ENCODE measurements around the gene MGLL.
A peak's percentile ranks its signal among the peaks of the same experiment; 100 is the strongest.

Gene MGLL

DNA sequence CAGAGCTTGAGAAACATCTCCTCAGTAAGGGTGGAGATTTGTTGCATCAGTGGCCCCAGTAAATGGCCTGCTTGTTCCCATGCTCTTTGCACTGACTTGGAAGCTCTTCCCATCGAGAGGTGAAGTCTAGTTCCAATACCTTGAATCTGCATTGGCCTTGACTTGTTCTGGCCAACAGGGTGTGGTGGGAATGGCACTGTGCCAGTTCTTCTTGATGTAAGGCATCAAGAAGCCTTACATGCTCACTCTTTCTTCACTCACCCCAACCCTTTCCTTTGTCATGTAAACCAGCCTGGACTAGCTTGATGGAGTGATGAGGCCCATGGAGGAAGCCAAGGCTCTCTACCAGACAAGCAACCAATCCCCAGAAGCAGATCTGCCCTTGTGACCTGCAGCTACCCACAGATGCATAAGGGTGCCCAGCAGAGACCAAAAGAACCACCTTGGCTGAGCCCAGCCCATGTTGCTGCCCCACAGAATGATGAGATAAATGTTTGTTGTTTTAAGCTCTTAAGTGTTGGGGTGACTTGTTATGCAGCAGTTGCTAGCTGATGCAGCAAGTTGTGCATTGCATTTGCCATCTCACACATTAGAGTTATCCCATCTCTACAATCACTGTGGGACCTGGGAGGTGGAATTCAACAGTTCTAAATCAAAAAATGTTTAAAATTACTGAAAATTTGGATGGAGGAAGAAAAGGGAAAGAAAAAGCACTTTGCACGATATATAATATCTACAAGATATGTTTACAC, 11.1 kb upstream of the MGLL start:
- no peak for DNase-seq

DNA sequence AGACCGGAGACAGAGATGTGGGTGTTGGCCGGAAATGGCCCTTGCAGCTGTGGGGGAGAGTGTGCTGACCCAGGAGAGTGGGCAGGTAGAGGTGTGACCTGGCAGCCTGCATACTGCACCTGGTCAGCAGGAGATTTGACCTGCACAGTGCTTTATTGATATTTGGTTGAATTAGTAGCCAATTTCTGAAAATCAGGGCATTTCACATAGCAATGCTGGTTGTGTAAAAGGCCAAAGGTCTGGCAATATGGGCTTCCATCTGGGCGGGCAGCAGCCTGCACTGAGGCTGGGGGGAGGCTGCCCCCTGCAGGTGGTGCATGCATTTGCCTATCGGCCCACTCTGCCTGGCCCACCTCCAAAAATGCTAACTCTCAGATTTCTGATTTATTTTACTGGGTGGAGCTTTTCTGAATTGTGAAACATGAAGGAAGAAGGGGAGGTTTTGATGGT, 9.4 kb upstream of the MGLL start:
- DNase-seq, result peak; percentile 3

DNA sequence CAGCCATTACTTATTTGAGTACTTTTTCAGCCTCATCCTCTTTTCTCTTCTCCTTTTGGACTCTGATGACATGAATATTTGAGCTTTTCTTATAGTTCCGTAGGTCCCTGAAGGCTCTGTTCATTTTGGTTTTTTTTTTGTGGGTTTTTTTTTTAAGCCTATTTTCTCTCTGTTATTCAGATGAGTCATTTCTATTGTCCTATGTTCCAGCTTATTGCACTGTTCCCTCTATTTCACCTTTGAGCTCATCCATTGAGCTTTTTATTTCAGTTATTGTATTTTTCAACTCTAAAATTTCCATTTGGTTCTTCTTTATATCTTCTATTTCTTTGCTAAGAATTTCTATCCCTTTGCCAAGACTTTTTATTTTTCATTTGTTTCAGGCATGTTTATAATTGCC, 7.2 kb upstream of the MGLL start:
- DNase-seq, result no peak

DNA sequence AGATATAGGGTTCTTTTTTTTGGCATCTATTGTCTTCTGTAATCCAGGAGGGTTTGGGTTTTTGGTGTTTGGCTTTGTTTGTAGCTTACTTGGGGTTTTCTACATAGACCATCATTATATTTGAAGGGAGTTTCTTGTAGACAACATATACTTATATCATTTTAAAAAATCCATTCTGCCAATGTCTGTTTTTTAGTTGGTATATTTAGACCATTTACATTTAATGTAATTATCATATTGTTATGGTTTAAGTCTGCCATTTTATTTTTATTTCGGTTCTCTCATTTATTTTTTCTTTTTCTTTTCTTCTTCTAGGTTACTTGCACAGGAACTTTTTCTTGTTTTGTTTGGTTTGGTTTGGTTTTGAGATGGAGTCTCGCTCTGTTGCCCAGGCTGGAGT, 5.5 kb upstream of the MGLL start:
- no peak for DNase-seq

DNA sequence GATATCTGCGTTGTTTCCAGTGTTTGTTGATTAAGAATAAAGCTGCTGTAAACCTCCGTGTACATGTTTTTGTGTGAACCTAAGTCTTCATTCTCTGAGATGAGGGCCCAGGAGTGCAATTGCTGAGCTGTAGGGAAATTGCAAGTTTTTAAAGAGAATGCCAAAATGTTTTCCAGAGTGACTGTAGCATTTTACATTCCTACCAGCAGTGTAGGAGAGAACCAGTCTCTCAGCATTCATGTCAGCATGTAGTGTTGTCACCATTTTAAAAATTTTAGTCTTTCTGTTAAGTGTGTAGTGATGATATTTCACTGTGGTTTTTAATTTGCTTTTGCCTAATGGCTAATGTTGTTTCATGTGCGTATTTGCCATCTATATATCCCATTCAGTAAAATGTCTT, 3.4 kb upstream of the MGLL start:
- no peak for DNase-seq

DNA sequence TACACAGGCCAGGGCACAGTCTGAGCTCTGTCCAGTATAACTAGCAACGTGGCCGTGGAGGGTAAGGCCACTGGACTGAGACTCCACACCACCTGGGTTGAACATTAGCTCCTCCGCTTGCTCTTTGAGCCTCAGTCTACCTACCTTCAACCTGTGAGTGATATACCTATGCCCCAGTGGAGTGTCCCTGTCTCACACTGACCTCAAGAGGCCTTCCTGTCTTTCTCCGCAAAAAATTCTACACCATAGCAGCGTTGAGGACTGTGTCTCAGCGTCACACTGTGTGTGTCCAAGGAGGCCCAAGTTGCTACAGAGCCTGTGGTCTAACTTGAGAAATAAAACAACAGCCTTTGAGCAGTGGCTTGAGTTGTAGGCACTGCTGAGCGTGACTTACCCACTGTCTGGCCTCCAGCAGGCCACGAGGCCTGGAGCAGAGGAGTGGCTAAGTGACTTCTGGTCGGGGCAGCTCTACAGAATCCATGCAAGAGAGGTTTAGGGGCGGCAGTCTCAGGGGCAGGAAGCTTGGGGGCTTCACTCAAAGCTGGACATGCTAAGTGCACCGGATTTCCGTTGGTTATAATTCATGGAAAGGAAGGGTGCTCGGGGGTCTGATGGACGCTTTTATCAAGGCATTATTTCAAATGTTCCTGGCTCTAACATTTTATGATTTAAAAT, 2.0 kb upstream of the MGLL start:
- no peak for DNase-seq

DNA sequence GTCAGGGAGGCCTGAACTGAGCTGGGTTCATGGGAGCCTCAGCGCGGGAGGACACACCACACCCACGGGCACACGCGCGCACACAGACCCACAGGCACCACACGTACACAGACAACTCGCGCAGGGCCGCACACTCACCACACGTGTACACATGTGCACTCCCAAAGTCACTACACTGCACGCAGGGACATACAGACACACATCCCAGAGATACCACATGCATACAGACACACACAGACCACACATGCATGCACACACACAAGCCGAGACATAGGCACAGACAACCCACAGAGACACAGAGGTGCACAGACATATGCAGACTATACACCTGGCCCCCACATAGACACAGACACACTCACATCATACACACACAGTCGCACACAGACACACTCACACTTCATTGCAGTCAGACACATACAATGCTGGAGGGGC, 1.1 kb upstream of the MGLL start:
- no peak for DNase-seq

DNA sequence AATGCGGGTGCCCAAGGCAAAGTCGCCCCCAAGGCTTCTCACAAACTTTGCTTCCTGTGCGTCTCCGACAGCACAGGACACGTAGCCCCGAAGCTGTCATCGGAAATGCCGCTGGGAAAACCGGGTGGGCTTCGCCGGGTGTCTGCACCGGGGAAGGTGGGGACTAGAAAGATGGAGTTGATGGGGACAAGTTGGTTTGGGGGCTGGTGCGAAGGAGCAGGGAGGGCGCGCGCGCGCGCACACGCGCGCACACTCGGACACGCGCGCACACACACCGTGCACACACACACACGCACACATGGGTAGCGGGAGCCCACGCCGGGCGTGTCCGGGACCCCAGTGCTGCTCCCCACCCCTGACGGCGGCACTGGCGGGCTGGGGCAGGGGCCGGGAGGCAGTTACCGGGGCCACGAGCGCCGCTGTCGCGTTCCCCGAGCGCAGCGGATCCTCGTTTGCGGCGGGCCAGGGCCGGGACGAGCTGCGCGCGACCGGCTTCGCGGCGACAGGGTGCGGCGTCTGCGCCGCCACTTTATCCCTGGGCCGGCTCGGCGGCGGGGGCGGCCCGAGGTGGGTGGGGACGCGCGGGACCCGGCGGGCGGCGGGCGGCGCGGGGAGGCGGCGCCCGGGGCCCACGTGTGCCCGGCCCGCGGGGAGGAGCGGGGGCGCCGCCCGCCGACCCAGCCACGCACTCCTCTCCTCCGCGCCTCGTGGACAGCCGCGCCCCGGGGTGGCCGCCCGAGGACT, 539 bp upstream of the MGLL start:
- peak; percentile 1 for DNase-seq

DNA sequence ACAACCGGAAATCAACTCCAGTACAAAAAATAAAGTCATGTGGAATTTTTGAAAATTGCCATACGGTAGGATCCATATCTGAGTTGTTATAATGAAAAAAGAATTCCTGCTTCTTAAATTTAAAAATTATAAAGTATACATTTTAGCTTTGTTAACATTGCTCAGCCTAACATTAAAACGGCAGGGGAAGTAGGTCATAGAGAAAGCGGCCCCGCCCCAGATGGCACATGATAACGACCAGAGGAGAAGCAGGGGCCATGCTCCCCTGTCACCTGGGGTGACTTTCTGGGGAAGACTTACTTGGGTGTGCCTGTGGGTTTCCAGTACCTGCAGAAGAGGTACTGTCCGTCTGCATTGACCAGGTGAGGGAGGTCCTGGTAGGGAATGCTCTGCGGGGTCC, 921 bp downstream of the MGLL start:
- DNase-seq, result no peak

DNA sequence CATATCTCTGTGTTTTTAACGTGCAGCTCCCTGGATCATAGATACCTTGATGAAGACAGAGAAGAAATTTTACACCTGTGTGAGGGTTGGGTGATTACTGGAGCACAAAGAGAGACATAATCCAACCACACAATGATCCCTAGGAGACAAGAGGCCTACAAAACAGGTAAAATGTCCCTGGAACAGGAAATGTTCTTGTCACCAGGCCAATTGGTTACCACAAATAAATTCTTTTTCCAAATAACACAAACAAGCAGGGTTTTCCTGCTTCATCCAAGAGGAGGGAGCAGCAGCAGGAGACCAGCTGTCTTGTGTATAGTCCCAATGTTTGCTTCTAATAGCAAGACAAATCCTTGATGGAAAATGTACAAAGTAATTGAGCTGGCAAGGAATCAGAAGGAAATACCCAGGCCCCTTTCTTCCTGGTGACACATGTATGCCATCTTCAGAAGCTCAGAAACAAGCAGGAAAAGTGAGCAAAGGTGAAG, 1.4 kb downstream of the MGLL start:
- DNase-seq, result no peak

DNA sequence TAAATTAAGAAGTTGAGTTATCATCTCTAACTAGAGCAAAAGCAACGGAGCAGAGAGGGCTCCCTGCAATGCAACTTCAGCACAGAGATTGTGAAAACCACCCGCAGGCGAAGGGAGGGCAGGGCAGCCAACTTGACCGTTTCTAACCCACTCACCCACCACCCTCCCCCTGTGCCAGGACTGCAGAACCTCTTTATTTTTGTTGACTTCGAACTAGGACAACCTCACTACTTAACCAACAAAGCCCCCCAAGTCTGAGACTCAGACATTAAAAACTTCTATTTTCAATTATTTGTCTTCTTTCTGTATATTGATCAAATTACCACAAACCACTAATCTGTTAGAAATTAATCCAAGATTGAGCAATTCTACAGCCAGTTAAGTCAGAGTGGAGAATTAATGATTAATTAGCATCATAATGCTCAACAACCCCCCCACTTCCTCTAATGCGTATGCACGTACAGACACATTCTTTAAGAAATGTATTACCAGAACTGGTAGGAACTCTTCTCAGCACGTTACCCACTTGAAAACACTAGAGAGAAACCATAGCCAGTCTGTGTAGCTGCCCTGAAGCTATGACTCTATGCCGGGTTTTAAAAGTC, 2.0 kb downstream of the MGLL start:
- DNase-seq, result no peak

DNA sequence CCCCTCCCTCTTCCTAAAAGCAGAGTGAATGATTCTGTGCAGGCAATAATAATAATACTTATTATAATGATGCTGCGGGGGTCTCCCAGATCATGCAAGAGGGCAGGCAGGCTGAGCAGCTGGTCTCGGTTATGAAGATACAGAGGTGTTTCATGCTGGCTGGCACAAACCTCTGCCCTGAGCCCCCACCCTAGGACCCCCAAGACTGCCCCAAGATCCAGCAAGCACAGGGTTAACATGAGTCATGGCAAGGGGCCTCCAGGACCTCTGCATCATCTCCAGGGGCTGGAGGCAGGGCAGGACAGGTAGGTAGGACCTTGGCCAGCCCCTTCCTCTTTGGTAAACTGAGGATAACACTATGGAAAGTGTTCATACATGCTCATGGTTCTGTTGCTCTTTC, 2.7 kb downstream of the MGLL start:
- DNase-seq, result no peak

DNA sequence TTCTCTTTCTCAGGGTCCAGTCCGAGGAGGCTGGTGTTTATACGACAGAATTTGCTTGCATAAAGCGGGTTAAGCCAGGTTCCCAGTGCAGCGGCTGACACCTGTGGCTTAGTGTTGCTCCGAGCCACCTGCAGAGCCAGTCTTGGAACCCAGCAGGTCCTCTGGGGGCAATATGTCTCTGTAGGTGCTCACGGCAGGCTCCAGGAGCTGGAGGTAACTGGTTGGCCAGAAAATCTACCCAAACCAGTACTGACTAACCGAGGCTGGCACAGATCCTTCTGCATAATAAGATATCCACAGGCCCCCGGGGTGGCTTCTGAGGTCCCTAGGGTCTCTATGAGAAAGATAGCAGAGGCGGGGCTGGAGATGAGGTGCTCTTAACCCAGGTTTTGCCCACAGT, 3.2 kb downstream of the MGLL start:
- no peak for DNase-seq

DNA sequence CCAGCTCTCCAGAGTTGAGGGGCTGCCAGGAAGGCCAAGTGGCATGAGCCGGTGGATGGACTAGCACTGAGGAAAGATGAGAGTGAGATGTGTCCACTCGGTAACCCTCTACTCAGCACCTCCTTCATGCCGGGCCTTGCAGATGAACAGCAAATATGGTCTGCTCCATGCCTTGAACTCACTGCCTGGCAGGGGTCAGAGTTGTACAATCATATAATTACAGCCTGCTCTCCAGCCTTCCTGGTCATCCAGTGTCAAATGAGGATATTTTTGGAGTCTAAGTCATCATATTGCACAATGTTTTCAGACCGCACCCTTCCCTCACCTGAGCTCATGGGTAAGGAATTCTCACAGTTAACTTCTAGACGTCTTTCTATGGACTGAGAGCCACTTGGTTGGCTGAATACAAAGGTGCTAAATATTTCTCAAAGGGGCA, 4.9 kb downstream of the MGLL start:
- DNase-seq, result no peak

DNA sequence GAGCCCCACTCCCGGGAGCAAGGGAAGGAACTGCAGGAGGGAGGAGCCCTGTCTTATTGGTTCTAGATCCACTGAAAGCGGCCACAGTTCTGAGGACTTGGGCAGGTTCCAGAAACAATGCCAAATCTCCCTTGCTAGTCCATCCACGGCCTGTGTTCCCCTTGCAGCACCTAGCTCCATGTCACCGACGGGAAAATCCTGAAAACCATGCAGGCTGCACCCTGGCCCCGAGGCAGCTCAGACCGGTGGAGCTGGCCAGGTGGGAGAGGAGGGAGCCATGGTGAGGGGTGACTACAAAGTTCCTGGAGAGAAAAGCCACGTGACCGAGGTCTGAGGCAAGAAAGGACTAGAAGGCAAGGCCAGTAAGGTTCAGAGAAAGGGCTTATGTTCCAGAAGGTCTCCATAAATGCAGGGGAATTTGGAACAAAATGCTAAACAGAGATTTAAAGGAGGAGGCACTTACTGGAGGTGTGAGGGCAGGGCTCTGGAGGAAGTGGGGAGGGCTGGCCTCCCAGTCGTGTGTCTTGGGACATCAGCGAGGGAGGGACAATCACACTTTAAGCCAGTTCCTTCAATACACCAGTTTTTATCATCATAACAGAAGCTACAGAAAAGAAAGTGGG, 5.4 kb downstream of the MGLL start:
- DNase-seq, result no peak

DNA sequence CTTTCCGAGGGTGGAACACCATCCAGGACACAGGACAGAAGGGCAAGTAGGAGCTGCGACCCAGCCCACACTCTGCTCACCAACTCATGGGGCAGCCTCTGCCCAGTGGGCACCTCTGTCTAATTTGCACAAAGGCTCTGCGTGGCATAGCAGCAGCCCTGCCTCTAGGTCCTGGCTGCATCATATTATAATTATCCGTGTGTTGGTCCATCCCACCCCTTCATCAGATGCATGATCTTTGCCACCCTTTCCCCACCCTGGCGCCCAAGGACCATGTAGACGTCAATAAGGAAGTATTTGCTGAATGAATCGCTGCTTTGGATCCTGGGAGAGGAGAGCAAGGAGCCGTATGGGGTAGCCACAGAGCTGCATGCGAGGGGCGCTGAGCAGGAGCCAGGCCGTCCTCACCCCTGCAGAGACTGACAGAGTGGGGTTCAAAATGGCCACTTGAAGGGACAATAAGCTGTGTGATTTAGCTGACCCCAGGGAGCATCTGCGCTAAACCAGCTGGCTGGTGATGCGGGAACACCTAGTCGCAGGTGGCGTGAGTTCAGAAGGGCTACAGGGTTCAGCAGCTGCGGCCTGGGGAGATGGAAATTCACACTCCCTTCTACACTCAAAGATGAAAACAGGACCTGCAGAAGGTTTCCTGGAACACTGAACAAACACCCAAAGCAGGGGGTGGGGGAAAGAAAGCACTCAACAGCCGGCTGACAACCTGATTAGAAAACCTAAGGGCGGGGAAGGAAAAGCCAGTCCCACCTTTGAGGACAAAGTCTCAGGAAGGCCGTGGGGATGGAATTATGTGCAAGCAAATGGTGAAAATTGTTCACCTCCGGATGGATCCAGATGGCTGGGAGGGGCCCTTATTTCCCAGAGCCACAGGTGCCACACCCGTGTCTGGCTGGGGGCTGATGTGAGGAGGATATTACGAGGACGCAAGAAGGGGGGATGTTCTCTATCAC, 6.4 kb downstream of the MGLL start:
- DNase-seq, result no peak

DNA sequence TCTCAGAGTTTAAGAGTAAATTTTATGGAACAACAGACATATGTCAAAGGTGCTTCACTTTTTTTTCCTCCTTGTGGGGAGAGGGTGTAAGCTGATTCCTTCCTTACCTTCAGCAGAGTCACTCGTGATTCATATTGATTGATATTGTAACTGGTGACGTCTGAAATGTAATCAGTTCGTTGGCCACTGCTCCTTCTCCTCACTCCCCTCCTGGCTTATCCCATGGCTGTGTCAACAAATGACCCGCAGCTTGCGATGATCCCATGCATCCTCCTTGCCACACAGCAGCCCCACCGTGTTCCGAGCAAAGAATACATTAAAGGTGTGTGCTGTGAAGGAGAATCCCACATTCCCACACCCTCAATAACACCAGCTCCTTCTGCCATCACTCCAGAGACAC, 7.3 kb downstream of the MGLL start:
- no peak for DNase-seq

DNA sequence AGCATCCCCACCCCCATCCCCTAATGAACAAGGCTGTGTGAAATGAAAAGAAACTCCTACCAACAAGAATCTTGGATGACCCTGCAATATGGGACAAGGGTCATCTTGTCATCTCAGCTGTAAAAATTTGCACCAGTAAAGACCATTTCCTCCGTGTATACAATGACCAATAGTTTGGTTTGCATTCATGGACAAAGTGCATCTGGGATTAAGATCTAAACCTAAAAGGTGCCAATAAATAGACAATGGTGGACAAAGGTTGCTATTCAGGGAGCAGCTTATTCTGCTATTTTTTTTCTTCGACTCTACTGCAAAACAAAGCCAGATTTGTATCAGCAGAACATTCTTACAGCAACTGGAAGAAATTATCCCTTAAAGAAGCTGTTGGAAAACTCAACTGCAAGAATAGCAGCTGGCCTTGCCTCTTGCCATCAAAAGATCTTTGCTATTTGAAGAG, 8.0 kb downstream of the MGLL start:
- no peak for DNase-seq

DNA sequence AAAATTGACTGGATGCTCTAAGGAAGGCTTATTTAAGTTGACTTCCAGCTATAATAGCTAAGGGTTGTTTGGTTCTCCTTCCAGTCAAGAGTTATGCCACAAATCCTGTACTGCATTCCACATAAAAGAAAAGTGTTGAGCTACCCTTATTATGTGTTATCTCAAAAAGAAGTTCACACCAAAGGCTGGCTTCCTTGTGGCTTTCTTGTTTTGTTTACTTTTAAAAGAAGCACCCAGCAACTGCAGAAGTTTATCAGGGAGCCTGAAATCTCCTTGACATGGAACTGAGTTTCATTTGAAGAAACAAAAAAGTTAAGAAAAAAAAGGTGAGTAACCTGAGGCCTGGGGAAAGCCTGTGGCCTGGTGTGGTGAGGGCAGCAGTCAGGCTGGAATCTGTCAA, 10.2 kb downstream of the MGLL start:
- DNase-seq, result no peak

DNA sequence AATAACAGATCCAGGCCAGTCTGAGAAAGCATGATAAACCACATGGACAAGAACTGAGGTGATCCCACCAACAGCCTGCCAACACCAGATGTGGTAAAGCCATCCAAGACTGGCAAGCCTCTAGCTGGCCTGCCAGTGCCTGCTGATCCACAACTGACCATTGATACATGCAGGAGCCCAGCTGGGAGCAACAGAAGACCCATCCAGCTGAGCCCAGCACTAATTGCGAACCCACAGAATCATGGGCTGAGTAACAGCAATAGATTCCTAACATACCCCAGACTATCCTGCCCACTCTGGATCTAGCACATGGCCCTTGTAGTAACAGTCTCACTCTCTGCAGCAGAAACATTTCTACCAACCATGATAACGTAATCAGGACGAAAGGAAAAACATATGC, 10.6 kb downstream of the MGLL start:
- DNase-seq, result no peak

DNA sequence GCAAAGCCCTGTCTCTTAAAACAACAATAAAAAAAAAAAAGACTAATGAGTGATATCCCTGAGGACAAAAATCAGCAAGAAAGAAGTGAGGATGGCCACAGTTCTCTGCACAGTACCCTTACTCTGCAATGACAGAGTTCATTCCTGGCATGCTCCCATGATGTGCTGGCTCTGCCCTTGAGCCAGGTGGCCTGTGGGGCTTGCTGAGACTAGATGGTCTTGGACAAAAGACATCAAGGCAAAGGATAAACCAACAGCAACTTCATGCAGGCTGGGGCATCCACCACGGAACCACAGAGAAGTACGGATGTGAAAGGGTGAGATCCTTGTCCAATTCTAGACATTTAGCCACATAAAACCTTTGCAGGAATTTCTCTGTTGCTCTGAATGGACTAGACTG, 12.7 kb downstream of the MGLL start:
- no peak for DNase-seq

DNA sequence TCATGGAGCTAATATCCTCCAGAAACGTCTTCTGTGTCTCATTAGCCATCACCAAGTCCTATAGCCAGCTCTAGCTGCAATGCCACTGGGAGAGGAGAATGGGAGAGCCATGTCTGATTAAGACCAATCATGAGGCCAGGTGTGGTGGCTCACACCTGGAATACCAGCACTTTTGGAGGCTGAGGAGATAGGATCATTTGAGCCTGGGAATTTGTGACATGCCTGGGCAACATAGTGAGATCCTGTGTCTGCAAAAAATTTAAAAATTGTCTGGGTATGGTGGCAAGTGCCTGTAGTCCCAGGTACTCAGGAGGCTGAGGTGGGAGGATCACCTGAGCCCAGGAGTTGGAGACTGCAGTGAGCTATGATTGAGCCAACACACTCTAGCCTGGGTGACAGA, 13.1 kb downstream of the MGLL start:
- DNase-seq, result no peak
